ENCODE results near the gene RHCG. TPM values are rescaled to one million over a fixed set of nuclear protein-coding genes. Genes with fewer than 3 reads are reported as not detected.

Gene RHCG
- total and polyA plus RNA-seq, 2 donors (not counting 1 experiment from before 2014, with no cell fraction given), result under 0.01 TPM; not detected in 1

GRCh38 chr15:89526181-89526580 is 29.8 kb upstream of the RHCG start:
- H3K9me3 ChIP-seq (ENCODE audit: control insufficient read depth, insufficient read depth, low read depth, low read length), result no peaks in the 10 kb centered on the region
- H3K79me2 ChIP-seq (ENCODE audit: control insufficient read depth, insufficient read depth, low read length), result no peaks in the 10 kb centered on the region
- TF ChIP-seq CTCF (conservative IDR thresholded peaks at IDR 0.05 in 1 of 2, IDR thresholded peaks at IDR 0.05 in 1 of 2; ENCODE audit: low read depth in 1 of 2, low read length in 2 of 2) (no peak), EZH2 (IDR thresholded peaks at IDR 0.05; ENCODE audit: low read length, missing control alignments) (no peak)
- H3K36me3 ChIP-seq (ENCODE audit: control insufficient read depth, insufficient read depth, low read length), result no peaks in the 10 kb centered on the region
- no peak overlapping the region for H3K27ac ChIP-seq (ENCODE audit: insufficient read depth, low read length)
- no peaks in the 10 kb centered on the region for H4K20me1 ChIP-seq (ENCODE audit: control insufficient read depth, extremely low read depth, insufficient read depth, low read length)
- DNase-seq (ENCODE audit: low read depth in 2 of 2), result no peak
- no peak overlapping the region for H3K9ac ChIP-seq (ENCODE audit: insufficient read depth, low read length)
- H2AFZ ChIP-seq (ENCODE audit: low read length), result no peak overlapping the region
- peaks cover 2% of the 10 kb centered on the region for H3K27me3 ChIP-seq (ENCODE audit: control insufficient read depth, insufficient read depth, low read length)
- no peaks in the 10 kb centered on the region for H3K4me1 ChIP-seq (ENCODE audit: control insufficient read depth, extremely low read depth, insufficient read depth, low read length)
- no peak overlapping the region for H3K4me2 ChIP-seq (ENCODE audit: extremely low read depth, insufficient read depth, low read length)
- H3K4me3 ChIP-seq (replicated peaks in 1 of 4; ENCODE audit: control extremely low read depth in 1 of 4, insufficient read depth in 1 of 4, low read depth in 3 of 4, low read length in 4 of 4), result no peak overlapping the region

- TF ChIP-seq EZH2 (IDR thresholded peaks at IDR 0.05; ENCODE audit: low read length, missing control alignments) (no peak), CTCF (conservative IDR thresholded peaks at IDR 0.05 in 1 of 2, IDR thresholded peaks at IDR 0.05 in 1 of 2; ENCODE audit: low read depth in 1 of 2, low read length in 2 of 2) (no peak)
- no peak for DNase-seq (ENCODE audit: low read depth in 2 of 2)
- Histone ChIP-seq H3K27ac (ENCODE audit: insufficient read depth, low read length) (no peak overlapping the region), H3K27me3 (ENCODE audit: control insufficient read depth, insufficient read depth, low read length) (peaks cover 2% of the 10 kb centered on the region), H3K4me2 (ENCODE audit: extremely low read depth, insufficient read depth, low read length) (no peak overlapping the region), H4K20me1 (ENCODE audit: control insufficient read depth, extremely low read depth, insufficient read depth, low read length) (no peaks in the 10 kb centered on the region), H3K36me3 (ENCODE audit: control insufficient read depth, insufficient read depth, low read length) (no peaks in the 10 kb centered on the region), H3K4me1 (ENCODE audit: control insufficient read depth, extremely low read depth, insufficient read depth, low read length) (no peaks in the 10 kb centered on the region), H3K9ac (ENCODE audit: insufficient read depth, low read length) (no peak overlapping the region), H2AFZ (ENCODE audit: low read length) (no peak overlapping the region), H3K79me2 (ENCODE audit: control insufficient read depth, insufficient read depth, low read length) (no peaks in the 10 kb centered on the region), H3K9me3 (ENCODE audit: control insufficient read depth, insufficient read depth, low read depth, low read length) (no peaks in the 10 kb centered on the region), H3K4me3 (replicated peaks in 1 of 4; ENCODE audit: control extremely low read depth in 1 of 4, insufficient read depth in 1 of 4, low read depth in 3 of 4, low read length in 4 of 4) (no peak overlapping the region)
Observed at GRCh38 chr15:89524184-89524583, 27.8 kb upstream of the RHCG start.

GRCh38 chr15:89523101-89523500 is 26.7 kb upstream of the RHCG start:
- Histone ChIP-seq H3K27me3 (ENCODE audit: control insufficient read depth, insufficient read depth, low read length) (peaks cover 2% of the 10 kb centered on the region), H3K9me3 (ENCODE audit: control insufficient read depth, insufficient read depth, low read depth, low read length) (no peaks in the 10 kb centered on the region), H3K4me1 (ENCODE audit: control insufficient read depth, extremely low read depth, insufficient read depth, low read length) (no peaks in the 10 kb centered on the region), H3K4me2 (ENCODE audit: extremely low read depth, insufficient read depth, low read length) (no peak overlapping the region), H3K79me2 (ENCODE audit: control insufficient read depth, insufficient read depth, low read length) (no peaks in the 10 kb centered on the region), H3K36me3 (ENCODE audit: control insufficient read depth, insufficient read depth, low read length) (no peaks in the 10 kb centered on the region), H4K20me1 (ENCODE audit: control insufficient read depth, extremely low read depth, insufficient read depth, low read length) (no peaks in the 10 kb centered on the region), H3K27ac (ENCODE audit: insufficient read depth, low read length) (no peak overlapping the region), H2AFZ (ENCODE audit: low read length) (no peak overlapping the region), H3K4me3 (replicated peaks in 1 of 4; ENCODE audit: control extremely low read depth in 1 of 4, insufficient read depth in 1 of 4, low read depth in 3 of 4, low read length in 4 of 4) (no peak overlapping the region), H3K9ac (ENCODE audit: insufficient read depth, low read length) (no peak overlapping the region)
- DNase-seq (ENCODE audit: low read depth in 2 of 2), result no peak
- TF ChIP-seq CTCF (conservative IDR thresholded peaks at IDR 0.05 in 1 of 2, IDR thresholded peaks at IDR 0.05 in 1 of 2; ENCODE audit: low read depth in 1 of 2, low read length in 2 of 2) (no peak), EZH2 (IDR thresholded peaks at IDR 0.05; ENCODE audit: low read length, missing control alignments) (no peak)
